AG09309 (cell line): ENCODE data around the gene KDM5D.

Experiments
- DNase-seq: peaks from one replicate; pipeline ENCODE4 v3.0.0-alpha.2; 2010; ENCODE audit warnings: low read depth
- H3K4me3 ChIP-seq: 2 replicates; pipeline ENCODE4 v1.5.1; 2011; ENCODE audit warnings: mild to moderate bottlenecking, low read depth, low read length, moderate library complexity; ENCODE audit not compliant: control insufficient read depth
- TF ChIP-seq, protein P1 (sequence below): IDR thresholded peaks from 2 replicates; pipeline ENCODE4 v1.5.1; 2011; ENCODE audit warnings: mild to moderate bottlenecking, low read depth, low read length, inconsistent platforms; ENCODE audit not compliant: insufficient read depth, control insufficient read depth; ENCODE audit errors: missing control alignments

The KDM5D gene

GRCh38 chrY:19744381-19745378, at the start of gene KDM5D:
TSS of gene KDM5D (minus strand) at chrY:19744726. CDS start at chrY:19744534, 192 bp downstream.
- H3K4me3 ChIP-seq = no peak within 1 kb of the TSS
- TF ChIP-seq, protein P1, sequence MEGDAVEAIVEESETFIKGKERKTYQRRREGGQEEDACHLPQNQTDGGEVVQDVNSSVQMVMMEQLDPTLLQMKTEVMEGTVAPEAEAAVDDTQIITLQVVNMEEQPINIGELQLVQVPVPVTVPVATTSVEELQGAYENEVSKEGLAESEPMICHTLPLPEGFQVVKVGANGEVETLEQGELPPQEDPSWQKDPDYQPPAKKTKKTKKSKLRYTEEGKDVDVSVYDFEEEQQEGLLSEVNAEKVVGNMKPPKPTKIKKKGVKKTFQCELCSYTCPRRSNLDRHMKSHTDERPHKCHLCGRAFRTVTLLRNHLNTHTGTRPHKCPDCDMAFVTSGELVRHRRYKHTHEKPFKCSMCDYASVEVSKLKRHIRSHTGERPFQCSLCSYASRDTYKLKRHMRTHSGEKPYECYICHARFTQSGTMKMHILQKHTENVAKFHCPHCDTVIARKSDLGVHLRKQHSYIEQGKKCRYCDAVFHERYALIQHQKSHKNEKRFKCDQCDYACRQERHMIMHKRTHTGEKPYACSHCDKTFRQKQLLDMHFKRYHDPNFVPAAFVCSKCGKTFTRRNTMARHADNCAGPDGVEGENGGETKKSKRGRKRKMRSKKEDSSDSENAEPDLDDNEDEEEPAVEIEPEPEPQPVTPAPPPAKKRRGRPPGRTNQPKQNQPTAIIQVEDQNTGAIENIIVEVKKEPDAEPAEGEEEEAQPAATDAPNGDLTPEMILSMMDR = no peak
- DNase-seq = no peak

- H3K4me3 ChIP-seq = no peak overlapping the region
- no peak for DNase-seq
- TF ChIP-seq, protein P1 = no peak
Measured at GRCh38 chrY:19768375-19768774, 23.8 kb upstream of the KDM5D start.

- no peak for DNase-seq
- TF ChIP-seq, protein P1 = no peak
- H3K4me3 ChIP-seq = no peak overlapping the region
Measured at GRCh38 chrY:19743331-19743730, 1.2 kb downstream of the KDM5D start.

GRCh38 chrY:19742153-19742552, 2.4 kb downstream of the KDM5D start:
- no peak overlapping the region for H3K4me3 ChIP-seq
- DNase-seq = no peak
- TF ChIP-seq, protein P1 = no peak

DNA sequence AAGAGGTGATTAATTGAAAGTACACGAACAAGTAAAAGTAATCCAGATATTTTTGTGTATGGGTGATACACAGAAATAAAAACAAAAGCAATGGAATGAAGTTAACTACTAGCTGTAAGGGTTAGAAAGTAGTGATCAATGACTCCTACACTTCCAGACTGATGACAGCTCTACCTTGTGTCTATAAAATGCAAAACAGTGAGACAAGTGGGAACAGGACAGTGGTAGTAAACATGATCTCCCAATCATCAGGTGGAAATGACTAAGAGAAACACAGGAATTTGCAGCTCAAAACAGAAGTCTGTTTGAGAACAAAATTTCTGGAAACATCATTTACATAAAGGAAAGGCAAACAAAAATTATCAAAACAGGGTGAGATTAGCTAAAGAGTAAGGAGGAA, 10.1 kb downstream of the KDM5D start:
- DNase-seq = no peak
- H3K4me3 ChIP-seq = no peak overlapping the region
- TF ChIP-seq, protein P1 = no peak

DNA sequence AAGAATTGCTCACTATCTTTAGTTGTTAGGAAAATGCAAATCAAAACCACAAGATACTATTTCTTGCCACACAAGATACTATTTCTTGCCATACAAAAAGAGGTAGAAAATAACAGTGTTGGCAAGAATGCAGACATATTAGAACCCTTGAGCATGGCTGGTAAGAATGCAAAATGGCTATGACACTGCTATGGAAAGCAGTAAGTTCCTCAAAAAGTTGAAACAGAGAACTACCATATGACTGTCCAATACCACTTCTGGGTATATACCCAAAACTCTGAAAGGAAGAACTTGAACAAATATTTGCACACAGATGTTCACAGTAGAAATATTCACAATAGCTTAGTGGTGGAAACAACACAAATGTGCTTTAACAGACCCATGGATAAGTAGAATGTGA, 26.6 kb downstream of the KDM5D start:
- H3K4me3 ChIP-seq = no peak overlapping the region
- TF ChIP-seq, protein P1 = no peak
- no peak for DNase-seq
